PC-9 (cell line): ENCODE results near the gene TBX5.

Experiments used
- EZH2 ChIP-seq: fragments of 200-600 bp; sonication (generic); IDR thresholded peaks from 2 replicates; pipeline ENCODE4 v1.8.0; 2017; ENCODE audit warnings: antibody characterized with exemption, low read depth
- TF ChIP-seq, protein P1 (sequence below): fragments of 200-600 bp; sonication (generic); conservative IDR thresholded peaks from 2 replicates; pipeline ENCODE4 v1.6.1; 2017; ENCODE audit warnings: mixed run types, antibody characterized with exemption, mild to moderate bottlenecking, moderate library complexity

DNA sequence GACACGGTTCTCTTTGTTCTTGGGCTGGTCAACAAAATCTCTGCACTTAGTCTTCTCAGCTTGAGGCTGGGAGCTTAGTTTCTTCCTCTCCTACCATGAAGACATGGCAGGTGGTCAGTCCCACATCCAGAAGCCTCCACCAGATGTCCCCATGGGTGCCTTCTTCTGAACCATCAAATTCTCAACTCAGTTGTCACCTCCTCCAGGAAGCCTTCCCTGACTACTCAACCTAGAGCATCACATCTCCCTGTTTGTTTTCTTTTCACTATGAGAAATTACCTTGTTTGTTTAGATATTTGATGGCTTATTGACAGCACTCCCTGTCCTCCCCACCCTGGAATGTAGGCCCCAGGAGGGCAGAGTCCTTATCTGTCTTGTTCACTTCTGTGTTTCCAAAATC lies 84.4 kb downstream of the TBX5 start:
- TF ChIP-seq, protein P1, sequence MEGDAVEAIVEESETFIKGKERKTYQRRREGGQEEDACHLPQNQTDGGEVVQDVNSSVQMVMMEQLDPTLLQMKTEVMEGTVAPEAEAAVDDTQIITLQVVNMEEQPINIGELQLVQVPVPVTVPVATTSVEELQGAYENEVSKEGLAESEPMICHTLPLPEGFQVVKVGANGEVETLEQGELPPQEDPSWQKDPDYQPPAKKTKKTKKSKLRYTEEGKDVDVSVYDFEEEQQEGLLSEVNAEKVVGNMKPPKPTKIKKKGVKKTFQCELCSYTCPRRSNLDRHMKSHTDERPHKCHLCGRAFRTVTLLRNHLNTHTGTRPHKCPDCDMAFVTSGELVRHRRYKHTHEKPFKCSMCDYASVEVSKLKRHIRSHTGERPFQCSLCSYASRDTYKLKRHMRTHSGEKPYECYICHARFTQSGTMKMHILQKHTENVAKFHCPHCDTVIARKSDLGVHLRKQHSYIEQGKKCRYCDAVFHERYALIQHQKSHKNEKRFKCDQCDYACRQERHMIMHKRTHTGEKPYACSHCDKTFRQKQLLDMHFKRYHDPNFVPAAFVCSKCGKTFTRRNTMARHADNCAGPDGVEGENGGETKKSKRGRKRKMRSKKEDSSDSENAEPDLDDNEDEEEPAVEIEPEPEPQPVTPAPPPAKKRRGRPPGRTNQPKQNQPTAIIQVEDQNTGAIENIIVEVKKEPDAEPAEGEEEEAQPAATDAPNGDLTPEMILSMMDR, result no peak
- TF ChIP-seq EZH2, result no peak
